GM19463 (cell line): Measurements from ENCODE around the gene IMPACT.

ENCODE experiments used
- ATAC-seq: cut with Tn5 transposase; IDR thresholded peaks from one replicate; pipeline ENCODE4 v1.9.1; 2021; ENCODE audit warnings: mild to moderate bottlenecking, moderate library complexity; ENCODE audit not compliant: unreplicated experiment

Gene IMPACT

GRCh38 chr18:24474406-24474805 is 47.9 kb downstream of the IMPACT start:
- ATAC-seq, result no peak

- no peak for ATAC-seq
Measured at GRCh38 chr18:24475926-24476589, 49.6 kb downstream of the IMPACT start.

GRCh38 chr18:24479371-24479770 is 52.9 kb downstream of the IMPACT start:
- no peak for ATAC-seq

GRCh38 chr18:24482821-24483220 is 56.4 kb downstream of the IMPACT start:
- no peak for ATAC-seq

GRCh38 chr18:24485681-24486080 is 59.2 kb downstream of the IMPACT start:
- ATAC-seq, result no peak

GRCh38 chr18:24486684-24487083 is 60.2 kb downstream of the IMPACT start:
- no peak for ATAC-seq

GRCh38 chr18:24488824-24489493 is 62.5 kb downstream of the IMPACT start:
- no peak for ATAC-seq

GRCh38 chr18:24490539-24490938 is 64.1 kb downstream of the IMPACT start:
- ATAC-seq, result no peak

GRCh38 chr18:24491927-24492834 is 65.7 kb downstream of the IMPACT start:
- ATAC-seq, result peak; percentile 69

GRCh38 chr18:24494586-24494985 is 68.1 kb downstream of the IMPACT start:
- no peak for ATAC-seq

GRCh38 chr18:24497031-24497754 is 70.7 kb downstream of the IMPACT start:
- no peak for ATAC-seq

- no peak for ATAC-seq
Measured at GRCh38 chr18:24499814-24500213, 73.3 kb downstream of the IMPACT start.

- no peak for ATAC-seq
Measured at GRCh38 chr18:24500217-24500616, 73.7 kb downstream of the IMPACT start.

- ATAC-seq, result no peak
Measured at GRCh38 chr18:24500766-24501165, 74.3 kb downstream of the IMPACT start.

GRCh38 chr18:24502667-24503523 is 76.4 kb downstream of the IMPACT start:
- ATAC-seq, result no peak
